ENCODE results near the gene PCDHGA4. TPM values are rescaled to one million over a fixed set of nuclear protein-coding genes. Genes with fewer than 3 reads are reported as not detected.

Gene PCDHGA4
- polyA plus RNA-seq, 3 donors: 0.03 TPM; not detected in 2

DNA sequence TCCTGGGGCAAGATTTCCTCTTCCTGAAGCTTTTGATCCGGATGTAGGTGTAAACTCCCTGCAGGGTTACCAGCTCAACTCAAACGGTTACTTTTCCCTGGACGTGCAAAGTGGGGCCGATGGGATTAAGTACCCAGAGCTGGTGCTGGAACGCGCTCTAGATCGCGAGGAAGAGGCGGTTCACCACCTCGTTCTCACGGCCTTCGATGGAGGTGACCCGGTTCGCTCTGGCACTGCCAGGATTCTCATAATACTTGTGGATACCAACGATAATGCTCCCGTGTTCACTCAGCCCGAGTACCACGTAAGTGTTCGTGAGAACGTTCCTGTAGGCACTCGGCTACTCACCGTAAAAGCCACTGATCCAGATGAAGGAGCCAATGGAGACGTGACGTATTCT is 820 bp downstream of the PCDHGA4 start:
- Histone ChIP-seq H3K27me3 (ENCODE audit: control insufficient read depth in 2 of 2, insufficient read depth in 2 of 2, low read length in 2 of 2) (peaks cover 31 to 91% of the 10 kb centered on the region in 2 donors), H3K4me1 (ENCODE audit: control insufficient read depth in 1 of 2, insufficient read depth in 2 of 2, low read length in 2 of 2) (no peaks in the 10 kb centered on the region), H3K36me3 (replicated peaks in 1 of 2; ENCODE audit: control insufficient read depth in 1 of 2, insufficient read depth in 2 of 2, low read length in 2 of 2) (no peaks in the 10 kb centered on the region), H4K20me1 (ENCODE audit: insufficient read depth, low read length) (no peaks in the 10 kb centered on the region), H3K4me3 (replicated peaks in 1 of 3; ENCODE audit: low read depth in 2 of 3, low read length in 3 of 3) (no peak overlapping the region), H3K4me2 (replicated peaks; ENCODE audit: extremely low read depth, low read length, poor library complexity, severe bottlenecking) (no peak overlapping the region), H3K9me3 (replicated peaks in 1 of 2; ENCODE audit: control insufficient read depth in 1 of 2, insufficient read depth in 1 of 2, low read length in 2 of 2) (peaks cover 53 to 75% of the 10 kb centered on the region in 2 donors), H3K9ac (ENCODE audit: insufficient read depth, low read length, poor library complexity, severe bottlenecking) (no peak overlapping the region), H2AFZ (ENCODE audit: insufficient read depth, low read depth, low read length, poor library complexity, severe bottlenecking) (no peak overlapping the region), H3K27ac (ENCODE audit: low read depth in 1 of 2, low read length in 2 of 2) (no peak overlapping the region), H3K79me2 (ENCODE audit: insufficient read depth, low read length) (no peaks in the 10 kb centered on the region)
- WGBS (ENCODE audit: insufficient coverage): 48% methylated on average over 23 of the region's 24 CpGs
- Mint-ChIP-seq H3K4me1 (peaks cover 2% of the 10 kb centered on the region), H3K27ac (no peak overlapping the region), H3K27me3 (ENCODE audit: low read depth in 3 of 3) (peaks cover 33 to 64% (median 59%) of the 10 kb centered on the region in 3 donors), H3K36me3 (peaks cover 9 to 10% of the 10 kb centered on the region in 2 donors), H3K4me3 (no peak overlapping the region), H3K9me3 (peaks cover 38 to 80% (median 62%) of the 10 kb centered on the region in 7 donors)
- TF ChIP-seq CTCF (IDR thresholded peaks at IDR 0.05): no peak
- intact Hi-C loops (cut with micrococcal nuclease): no loop called here
- no peak for DNase-seq

- H3K27me3 ChIP-seq (ENCODE audit: control insufficient read depth in 2 of 2, insufficient read depth in 2 of 2, low read length in 2 of 2): peaks cover 30 to 91% of the 10 kb centered on the region in 2 donors
- H4K20me1 ChIP-seq (ENCODE audit: insufficient read depth, low read length): no peaks in the 10 kb centered on the region
- no peaks in the 10 kb centered on the region for H3K79me2 ChIP-seq (ENCODE audit: insufficient read depth, low read length)
- H3K27me3 Mint-ChIP-seq (ENCODE audit: low read depth in 3 of 3): peaks cover 37 to 65% (median 59%) of the 10 kb centered on the region in 3 donors
- no peaks in the 10 kb centered on the region for H3K4me1 ChIP-seq (ENCODE audit: control insufficient read depth in 1 of 2, insufficient read depth in 2 of 2, low read length in 2 of 2)
- intact Hi-C loops (cut with micrococcal nuclease): no loop called here
- H2AFZ ChIP-seq (ENCODE audit: insufficient read depth, low read depth, low read length, poor library complexity, severe bottlenecking): no peak overlapping the region
- H3K36me3 Mint-ChIP-seq: peaks cover 10 to 12% of the 10 kb centered on the region in 2 donors
- TF ChIP-seq CTCF (IDR thresholded peaks at IDR 0.05): no peak
- H3K4me3 Mint-ChIP-seq: no peak overlapping the region
- H3K9me3 Mint-ChIP-seq: peaks cover 39 to 80% (median 62%) of the 10 kb centered on the region in 7 donors
- DNase-seq: no peak
- no peaks in the 10 kb centered on the region for H3K36me3 ChIP-seq (replicated peaks in 1 of 2; ENCODE audit: control insufficient read depth in 1 of 2, insufficient read depth in 2 of 2, low read length in 2 of 2)
- no peak overlapping the region for H3K9ac ChIP-seq (ENCODE audit: insufficient read depth, low read length, poor library complexity, severe bottlenecking)
- no peak overlapping the region for H3K4me3 ChIP-seq (replicated peaks in 1 of 3; ENCODE audit: low read depth in 2 of 3, low read length in 3 of 3)
- H3K4me2 ChIP-seq (replicated peaks; ENCODE audit: extremely low read depth, low read length, poor library complexity, severe bottlenecking): no peak overlapping the region
- peaks cover 54 to 75% of the 10 kb centered on the region in 2 donors for H3K9me3 ChIP-seq (replicated peaks in 1 of 2; ENCODE audit: control insufficient read depth in 1 of 2, insufficient read depth in 1 of 2, low read length in 2 of 2)
- no peak overlapping the region for H3K27ac Mint-ChIP-seq
- no peak overlapping the region for H3K27ac ChIP-seq (ENCODE audit: low read depth in 1 of 2, low read length in 2 of 2)
- H3K4me1 Mint-ChIP-seq: peaks cover 2% of the 10 kb centered on the region
- WGBS (ENCODE audit: insufficient coverage): 64% methylated on average over 4 of the region's 5 CpGs
Measured at GRCh38 chr5:141356133-141356532, 1.3 kb downstream of the PCDHGA4 start.
